Sigmoid colon (tissue), 7 donors: ENCODE measurements around the gene LCLAT1. TPM values are rescaled to one million over a fixed set of nuclear protein-coding genes. Genes with fewer than 3 reads are reported as not detected.
A peak's percentile ranks its signal among the peaks of the same experiment; 100 is the strongest.

Experiments
- DNase-seq: peaks from one replicate; pipeline ENCODE4 v3.0.0-alpha.2; 2019
- H3K27ac ChIP-seq, 4 donors: fragments of 200-600 bp; sonication (generic); one replicate each; pipeline ENCODE4 v1.5.1; 2016 to 2019; ENCODE audit warnings: mild to moderate bottlenecking in 1 of 4
- H3K27me3 ChIP-seq, 3 donors: fragments of 200-600 bp; sonication (generic); one replicate each; pipeline ENCODE4 v1.5.1; 2019; ENCODE audit warnings: mild to moderate bottlenecking in 1 of 3
- H3K36me3 ChIP-seq, 4 donors: fragments of 200-600 bp; sonication (generic); one replicate each; pipeline ENCODE4 v1.5.1; 2016 to 2019
- H3K4me1 ChIP-seq, 4 donors: fragments of 200-600 bp; sonication (generic); one replicate each; pipeline ENCODE4 v1.5.1; 2017 to 2019
- H3K4me3 ChIP-seq, 4 donors: fragments of 200-600 bp; sonication (generic); one replicate each; pipeline ENCODE4 v1.5.1; 2017 to 2019; ENCODE audit warnings: mild to moderate bottlenecking in 2 of 4, moderate library complexity in 1 of 4
- H3K9me3 ChIP-seq, 4 donors: fragments of 200-600 bp in 3 of 4; sonication (generic) in 3 of 4; one replicate each; pipeline versions ENCODE4 v1.5.1 to v1.6.1; 2013 to 2019
- CTCF ChIP-seq, 4 experiments: fragments of 450-650 bp in 3 of 4; fragments of 200-600 bp in 1 of 4; IDR thresholded peaks; one replicate each; pipeline ENCODE4 v1.5.1; 2016 to 2019; ENCODE audit warnings: antibody characterized with exemption in 4 of 4, mild to moderate bottlenecking in 3 of 4, moderate library complexity in 2 of 4
- EP300 ChIP-seq, 4 donors: sonication (generic); formaldehyde crosslinking; IDR thresholded peaks; one replicate each; pipeline ENCODE4 v1.6.1; 2017; ENCODE audit warnings: antibody characterized with exemption in 4 of 4
- POLR2A ChIP-seq, 2 donors: fragments of 450-650 bp; IDR thresholded peaks; one replicate each; pipeline ENCODE4 v1.6.1; 2016; ENCODE audit warnings: antibody characterized with exemption in 2 of 2, mild to moderate bottlenecking in 2 of 2, moderate library complexity in 2 of 2
- POLR2AphosphoS5 ChIP-seq, 4 donors: sonication (generic); formaldehyde crosslinking; IDR thresholded peaks; one replicate each; pipeline ENCODE4 v1.6.1; 2017; ENCODE audit warnings: antibody characterized with exemption in 4 of 4
- WGBS, 2 donors: extraction: QIAGEN DNeasy Blood & Tissue Kit; methylation state at CpG; one replicate each; pipeline ENCODE4 v1.1.7; 2013; 5-methylcytosine and 5-hydroxymethylcytosine counted together
- intact Hi-C: fragments of 100-400 bp; cut with DNase I; formaldehyde crosslinking; loops from one replicate; pipeline ENCODE4 v1.15.1; 2023
- polyA plus RNA-seq, 3 donors: library from polyadenylated mRNA; stranded (reverse); fragments of 200-250 nt; gene quantifications; one replicate each; pipeline ENCODE4 v1.2.3, GENCODE V29; 2013
- total RNA-seq, 4 donors: library from RNA; depleted of rRNA; stranded (reverse); fragments of >200 nt; gene quantifications; one replicate each; pipeline ENCODE4 v1.1.0, GENCODE V29; 2016
- donor health status: healthy with polysubstance abuse.
- donor health status: Bipolar disorder and iron deficiency.
- donor health status: healthy.

LCLAT1 gene
- total and polyA plus RNA-seq, 7 donors: 1.2 to 17.2 (median 10.0) TPM

- no peak for DNase-seq
- Histone ChIP-seq H3K36me3 (no peaks in the 10 kb centered on the region), H3K9me3 (no peaks in the 10 kb centered on the region), H3K4me3 (no peak overlapping the region), H3K4me1 (peaks cover 0 to 72% (median 52%) of the 10 kb centered on the region in 4 donors), H3K27me3 (no peaks in the 10 kb centered on the region), H3K27ac (peak overlapping the region; percentile 60 to 85 (median 80))
- intact Hi-C loops: no loop called here
- WGBS, 2 donors: 61 to 68% methylated on average over 7 of the region's 7 CpGs
- TF ChIP-seq CTCF (IDR thresholded peaks at IDR 0.05) (no peak), POLR2AphosphoS5 (IDR thresholded peaks at IDR 0.05) (peak; percentile 6 to 73 (median 64)), EP300 (IDR thresholded peaks at IDR 0.05) (peak in 1 of 4 donors; percentile 27), POLR2A (IDR thresholded peaks at IDR 0.05) (no peak)
Measured at GRCh38 chr2:30412684-30413570, 34.1 kb upstream of the LCLAT1 start.

- intact Hi-C loops: no loop called here
- H3K27me3 ChIP-seq: no peaks in the 10 kb centered on the region
- H3K27ac ChIP-seq: no peak overlapping the region
- H3K36me3 ChIP-seq: no peaks in the 10 kb centered on the region
- no peak for DNase-seq
- no peak for TF ChIP-seq POLR2A (IDR thresholded peaks at IDR 0.05)
- no peaks in the 10 kb centered on the region for H3K9me3 ChIP-seq
- WGBS, 2 donors: 81 to 93% methylated on average over 2 of the region's 2 CpGs
- H3K4me1 ChIP-seq: peaks cover 0 to 52% (median 34%) of the 10 kb centered on the region in 4 donors
- no peak overlapping the region for H3K4me3 ChIP-seq
Measured at GRCh38 chr2:30414961-30415360, 32.1 kb upstream of the LCLAT1 start.

GRCh38 chr2:30417253-30417652 is 29.8 kb upstream of the LCLAT1 start:
- intact Hi-C loops: no loop called here
- DNase-seq: peak; percentile 89
- Histone ChIP-seq H3K4me1 (peaks cover 0 to 46% (median 34%) of the 10 kb centered on the region in 4 donors), H3K36me3 (no peaks in the 10 kb centered on the region), H3K9me3 (no peaks in the 10 kb centered on the region), H3K4me3 (no peak overlapping the region), H3K27me3 (no peaks in the 10 kb centered on the region), H3K27ac (peak overlapping the region; percentile 35 to 44 (median 39))
- peak in 1 of 4 donors; percentile 57 for TF ChIP-seq POLR2AphosphoS5 (IDR thresholded peaks at IDR 0.05)
- no peak for TF ChIP-seq CTCF (IDR thresholded peaks at IDR 0.05)
- TF ChIP-seq POLR2A (IDR thresholded peaks at IDR 0.05): no peak
- no peak for TF ChIP-seq EP300 (IDR thresholded peaks at IDR 0.05)
- 63 to 66% methylated on average over 3 of the region's 3 CpGs for WGBS, 2 donors

- no peak for TF ChIP-seq EP300 (IDR thresholded peaks at IDR 0.05)
- no peak for TF ChIP-seq POLR2A (IDR thresholded peaks at IDR 0.05)
- no peak for TF ChIP-seq CTCF (IDR thresholded peaks at IDR 0.05)
- no peak for TF ChIP-seq POLR2AphosphoS5 (IDR thresholded peaks at IDR 0.05)
- no peak overlapping the region for H3K4me3 ChIP-seq
- peaks cover 0 to 37% (median 29%) of the 10 kb centered on the region in 4 donors for H3K4me1 ChIP-seq
- no peaks in the 10 kb centered on the region for H3K27me3 ChIP-seq
- intact Hi-C loops: no loop called here
- peak overlapping the region; percentile 43 to 74 (median 68) for H3K27ac ChIP-seq
- no peaks in the 10 kb centered on the region for H3K36me3 ChIP-seq
- no peak for DNase-seq
- WGBS, 2 donors: 78 to 85% methylated on average over 3 of the region's 3 CpGs
- no peaks in the 10 kb centered on the region for H3K9me3 ChIP-seq
Measured at GRCh38 chr2:30421026-30421603, 25.9 kb upstream of the LCLAT1 start.
